H9 (cell line): ENCODE results near the gene CCDC170. TPM values are rescaled to one million over a fixed set of nuclear protein-coding genes. Genes with fewer than 3 reads are reported as not detected.

Experiments
- DNase-seq: peaks from one replicate; pipeline ENCODE4 v3.0.0-alpha.2; 2017
- H2AFZ ChIP-seq: one replicate; pipeline ENCODE4 v1.6.1; 2013; ENCODE audit warnings: mild to moderate bottlenecking, low read length, control low read depth, moderate library complexity
- H2AK5ac ChIP-seq: 2 replicates; pipeline ENCODE4 v1.6.1; 2013; ENCODE audit warnings: low read length, control low read depth, mixed read lengths; ENCODE audit not compliant: insufficient read length
- H2BK120ac ChIP-seq: one replicate; pipeline ENCODE4 v1.6.1; 2013; ENCODE audit warnings: low read depth, mild to moderate bottlenecking, low read length, control low read depth, inconsistent platforms; ENCODE audit not compliant: poor library complexity, severe bottlenecking
- H2BK12ac ChIP-seq: 2 replicates; pipeline ENCODE4 v1.6.1; 2013; ENCODE audit warnings: low read length, control low read depth, mixed read lengths, low read depth; ENCODE audit not compliant: insufficient read length
- H2BK15ac ChIP-seq: 2 replicates; pipeline ENCODE4 v1.6.1; 2013; ENCODE audit warnings: low read depth, low read length, control low read depth
- H2BK20ac ChIP-seq: one replicate; pipeline ENCODE4 v1.6.1; 2013; ENCODE audit warnings: low read depth, mild to moderate bottlenecking, low read length, control low read depth, inconsistent platforms; ENCODE audit not compliant: poor library complexity, severe bottlenecking
- H2BK5ac ChIP-seq: 2 replicates; pipeline ENCODE4 v1.6.1; 2013; ENCODE audit warnings: low read length, control low read depth, mixed read lengths; ENCODE audit not compliant: insufficient read length
- H3K14ac ChIP-seq: 2 replicates; pipeline ENCODE4 v1.6.1; 2013; ENCODE audit warnings: low read length, control low read depth; ENCODE audit not compliant: insufficient read depth
- H3K18ac ChIP-seq: 2 replicates; pipeline ENCODE4 v1.6.1; 2013; ENCODE audit warnings: low read depth, mild to moderate bottlenecking, mixed read lengths, low read length, control low read depth; ENCODE audit not compliant: insufficient read length
- H3K23ac ChIP-seq: 2 replicates; pipeline ENCODE4 v1.6.1; 2013; ENCODE audit warnings: low read length, control low read depth, mixed read lengths, low read depth; ENCODE audit not compliant: insufficient read length
- H3K23me2 ChIP-seq: 2 replicates; pipeline ENCODE4 v1.6.1; 2013; ENCODE audit warnings: low read depth, mild to moderate bottlenecking, mixed read lengths, low read length, control low read depth; ENCODE audit not compliant: insufficient read length, poor library complexity, severe bottlenecking
- H3K27ac ChIP-seq: 2 replicates; pipeline ENCODE4 v1.5.1; 2013; ENCODE audit warnings: low read length, control low read depth, mixed read lengths, low read depth; ENCODE audit not compliant: insufficient read length
- H3K27me3 ChIP-seq: 2 replicates; pipeline ENCODE4 v1.6.1; 2013; ENCODE audit warnings: low read length, control low read depth, inconsistent platforms; ENCODE audit not compliant: insufficient read depth
- H3K4ac ChIP-seq: 2 replicates; pipeline ENCODE4 v1.6.1; 2013; ENCODE audit warnings: low read depth, mild to moderate bottlenecking, control low read depth, inconsistent platforms, low read length, moderate library complexity
- H3K4me1 ChIP-seq: 2 replicates; pipeline ENCODE4 v1.6.1; 2013; ENCODE audit warnings: low read length, control low read depth, inconsistent platforms; ENCODE audit not compliant: insufficient read depth
- H3K4me2 ChIP-seq: 2 replicates; pipeline ENCODE4 v1.6.1; 2013; ENCODE audit warnings: low read length, control low read depth, mixed read lengths; ENCODE audit not compliant: insufficient read length, insufficient read depth
- H3K56ac ChIP-seq: 2 replicates; pipeline ENCODE4 v1.6.1; 2013; ENCODE audit warnings: low read depth, mild to moderate bottlenecking, mixed read lengths, low read length, control low read depth; ENCODE audit not compliant: insufficient read length
- H3K79me1 ChIP-seq: 2 replicates; pipeline ENCODE4 v1.6.1; 2013; ENCODE audit warnings: low read depth, mild to moderate bottlenecking, moderate library complexity, low read length, control low read depth, inconsistent platforms; ENCODE audit not compliant: insufficient read depth, poor library complexity, severe bottlenecking
- H3K79me2 ChIP-seq: 2 replicates; pipeline ENCODE4 v1.6.1; 2013; ENCODE audit warnings: low read length, control low read depth, inconsistent platforms; ENCODE audit not compliant: insufficient read depth
- H3K9ac ChIP-seq: 2 replicates; pipeline ENCODE4 v1.6.1; 2013; ENCODE audit warnings: low read length, control low read depth, mixed read lengths; ENCODE audit not compliant: insufficient read length; ENCODE audit errors: extremely low read depth
- H3K9me3 ChIP-seq: one replicate; pipeline ENCODE4 v1.6.1; 2013; ENCODE audit warnings: low read depth, low read length, inconsistent platforms; ENCODE audit not compliant: control insufficient read depth
- H3T11ph ChIP-seq: one replicate; pipeline ENCODE4 v1.6.1; 2013; ENCODE audit warnings: mild to moderate bottlenecking, low read length, control low read depth, inconsistent platforms
- H4K20me1 ChIP-seq: one replicate; pipeline ENCODE4 v1.6.1; 2013; ENCODE audit not compliant: control insufficient read depth, insufficient read length, insufficient read depth
- H4K5ac ChIP-seq: 2 replicates; pipeline ENCODE4 v1.6.1; 2013; ENCODE audit warnings: low read depth, mild to moderate bottlenecking, mixed read lengths, low read length, control low read depth; ENCODE audit not compliant: insufficient read length
- H4K8ac ChIP-seq: replicated peaks from 2 replicates; pipeline ENCODE4 v1.6.1; 2013; ENCODE audit warnings: low read length, control low read depth, mixed read lengths, low read depth; ENCODE audit not compliant: insufficient read length
- H4K91ac ChIP-seq: 2 replicates; pipeline ENCODE4 v1.6.1; 2013; ENCODE audit warnings: low read depth, mild to moderate bottlenecking, moderate library complexity, mixed read lengths, low read length, control low read depth; ENCODE audit not compliant: insufficient read length
- H3K27ac Mint-ChIP-seq, 3 experiments: 2 replicates in 2 of 3; 3 replicates in 1 of 3; pipeline ENCODE4 v1.8.0; 2020 to 2021; ENCODE audit warnings: mixed read lengths in 3 of 3, mild to moderate bottlenecking in 1 of 3, moderate library complexity in 1 of 3
- H3K27me3 Mint-ChIP-seq: 2 replicates; pipeline ENCODE4 v1.8.0; 2021; ENCODE audit warnings: low read depth, mild to moderate bottlenecking, moderate library complexity, mixed read lengths
- H3K36me3 Mint-ChIP-seq, 3 experiments: 2 replicates in 2 of 3; 3 replicates in 1 of 3; pipeline ENCODE4 v1.8.0; 2020 to 2021; ENCODE audit warnings: low read depth in 3 of 3, mixed read lengths in 3 of 3; ENCODE audit not compliant: insufficient read depth in 1 of 3
- H3K4me1 Mint-ChIP-seq, 2 experiments: 2 replicates each; pipeline ENCODE4 v1.8.0; 2020; ENCODE audit warnings: mixed read lengths in 2 of 2
- H3K4me3 Mint-ChIP-seq, 2 experiments: 2 replicates in 1 of 2; 3 replicates in 1 of 2; pipeline ENCODE4 v1.8.0; 2020 to 2021; ENCODE audit warnings: mild to moderate bottlenecking in 2 of 2, mixed read lengths in 2 of 2, moderate library complexity in 1 of 2
- H3K9me3 Mint-ChIP-seq, 2 experiments: 2 replicates in 1 of 2; 3 replicates in 1 of 2; pipeline ENCODE4 v1.8.0; 2020; ENCODE audit warnings: mild to moderate bottlenecking in 2 of 2, mixed read lengths in 2 of 2, moderate library complexity in 1 of 2
- WGBS: extraction: QIAGEN DNeasy Blood & Tissue Kit; methylation state at CpG from one replicate; pipeline ENCODE4 v1.1.7; 2013; ENCODE audit warnings: missing lambda C conversion rate, low lambda C conversion rate, mixed read lengths; ENCODE audit not compliant: insufficient read length; ENCODE audit errors: extremely low coverage; 5-methylcytosine and 5-hydroxymethylcytosine counted together
- total RNA-seq: library from RNA; stranded (reverse); gene quantifications from 2 replicates; pipeline ENCODE4 v1.2.1, GENCODE V29; 2021
- TF ChIP-seq, protein P1 (sequence below): fragments of 200-600 bp; sonication (generic); conservative IDR thresholded peaks from 3 replicates; pipeline ENCODE4 v1.8.0; 2021; ENCODE audit warnings: antibody characterized with exemption, mild to moderate bottlenecking

Gene CCDC170
- total RNA-seq, 1 experiment from 2014 or later = 0.07 TPM

GRCh38 chr6:151624481-151624880, 130.7 kb downstream of the CCDC170 start:
- no CpG with 5 or more reads among the region's 5 CpGs for WGBS
- Histone ChIP-seq H4K91ac (no peak overlapping the region), H3K27ac (no peak overlapping the region), H2AFZ (no peak overlapping the region), H4K5ac (no peak overlapping the region), H2BK120ac (no peak overlapping the region), H2BK20ac (no peak overlapping the region), H2AK5ac (no peak overlapping the region), H3K4me2 (no peak overlapping the region), H3K79me2 (no peaks in the 10 kb centered on the region), H3K9me3 (no peaks in the 10 kb centered on the region), H3K9ac (no peak overlapping the region), H3K23ac (no peak overlapping the region), H4K8ac (no peak overlapping the region), H4K20me1 (no peaks in the 10 kb centered on the region), H3K27me3 (no peaks in the 10 kb centered on the region), H3K4me1 (peaks cover 3% of the 10 kb centered on the region; the same call in 1 of the 2 replicates), H3T11ph (no peak overlapping the region), H2BK5ac (no peak overlapping the region), H3K79me1 (no peaks in the 10 kb centered on the region), H3K23me2 (no peaks in the 10 kb centered on the region), H3K14ac (no peak overlapping the region), H3K18ac (no peak overlapping the region), H3K56ac (no peak overlapping the region), H2BK12ac (no peak overlapping the region), H3K4ac (no peak overlapping the region), H2BK15ac (no peak overlapping the region)
- H3K27me3 Mint-ChIP-seq = no peaks in the 10 kb centered on the region
- TF ChIP-seq, protein P1, sequence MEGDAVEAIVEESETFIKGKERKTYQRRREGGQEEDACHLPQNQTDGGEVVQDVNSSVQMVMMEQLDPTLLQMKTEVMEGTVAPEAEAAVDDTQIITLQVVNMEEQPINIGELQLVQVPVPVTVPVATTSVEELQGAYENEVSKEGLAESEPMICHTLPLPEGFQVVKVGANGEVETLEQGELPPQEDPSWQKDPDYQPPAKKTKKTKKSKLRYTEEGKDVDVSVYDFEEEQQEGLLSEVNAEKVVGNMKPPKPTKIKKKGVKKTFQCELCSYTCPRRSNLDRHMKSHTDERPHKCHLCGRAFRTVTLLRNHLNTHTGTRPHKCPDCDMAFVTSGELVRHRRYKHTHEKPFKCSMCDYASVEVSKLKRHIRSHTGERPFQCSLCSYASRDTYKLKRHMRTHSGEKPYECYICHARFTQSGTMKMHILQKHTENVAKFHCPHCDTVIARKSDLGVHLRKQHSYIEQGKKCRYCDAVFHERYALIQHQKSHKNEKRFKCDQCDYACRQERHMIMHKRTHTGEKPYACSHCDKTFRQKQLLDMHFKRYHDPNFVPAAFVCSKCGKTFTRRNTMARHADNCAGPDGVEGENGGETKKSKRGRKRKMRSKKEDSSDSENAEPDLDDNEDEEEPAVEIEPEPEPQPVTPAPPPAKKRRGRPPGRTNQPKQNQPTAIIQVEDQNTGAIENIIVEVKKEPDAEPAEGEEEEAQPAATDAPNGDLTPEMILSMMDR = 0 out of 3 replicates have a peak, but pooled peaks have one; percentile 16
- no peak overlapping the region for H3K27ac Mint-ChIP-seq
- H3K4me1 Mint-ChIP-seq = peaks cover 21 to 24% of the 10 kb centered on the region in 2 experiments
- no peaks in the 10 kb centered on the region for H3K36me3 Mint-ChIP-seq
- no peaks in the 10 kb centered on the region for H3K9me3 Mint-ChIP-seq
- no peak for DNase-seq
- no peak overlapping the region for H3K4me3 Mint-ChIP-seq
